Mucosa of gallbladder (tissue), 1 donor: ENCODE data around the gene RTP1. TPM values are rescaled to one million over a fixed set of nuclear protein-coding genes. Genes with fewer than 3 reads are reported as not detected.
"Not testable (repeated sequence)": the region's sequence is repeated elsewhere in the genome, so short reads cannot be mapped to it uniquely, and the experiment has no call there.

Source experiments
- DNase-seq: peaks from one replicate; pipeline ENCODE4 v3.0.0-alpha.2; 2020; ENCODE audit warnings: low spot score
- total RNA-seq: library from RNA; stranded (reverse); gene quantifications from one replicate; pipeline ENCODE4 v1.2.1, GENCODE V29; 2021
- donor health status: DM: no; HTN: no; CAD: no.

The RTP1 gene, protein sequence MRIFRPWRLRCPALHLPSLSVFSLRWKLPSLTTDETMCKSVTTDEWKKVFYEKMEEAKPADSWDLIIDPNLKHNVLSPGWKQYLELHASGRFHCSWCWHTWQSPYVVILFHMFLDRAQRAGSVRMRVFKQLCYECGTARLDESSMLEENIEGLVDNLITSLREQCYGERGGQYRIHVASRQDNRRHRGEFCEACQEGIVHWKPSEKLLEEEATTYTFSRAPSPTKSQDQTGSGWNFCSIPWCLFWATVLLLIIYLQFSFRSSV
- total RNA-seq, result not detected

DNA sequence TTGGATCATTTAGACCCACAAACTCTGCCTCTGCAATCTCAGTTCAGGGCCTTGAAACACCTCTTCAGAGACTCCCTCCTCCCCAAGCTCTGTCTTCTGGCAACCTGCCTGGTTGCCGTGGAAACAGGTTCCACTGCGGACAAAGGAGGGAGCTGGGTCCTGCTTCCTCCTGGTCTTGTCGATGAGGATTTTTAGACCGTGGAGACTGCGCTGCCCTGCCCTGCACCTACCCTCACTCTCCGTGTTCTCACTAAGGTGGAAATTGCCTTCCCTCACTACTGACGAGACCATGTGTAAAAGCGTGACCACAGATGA, at the start of gene RTP1:
Gene RTP1 (plus strand): TSS at position 152 of the 315 bp plus-strand sequence. CDS start 30 bp downstream, at position 182.
- no peak for DNase-seq

- no peak for DNase-seq
Observed at GRCh38 chr3:187150186-187150585, 47.1 kb upstream of the RTP1 start.

GRCh38 chr3:187150599-187150998, 46.7 kb upstream of the RTP1 start:
- DNase-seq, result peak; percentile 22

DNA sequence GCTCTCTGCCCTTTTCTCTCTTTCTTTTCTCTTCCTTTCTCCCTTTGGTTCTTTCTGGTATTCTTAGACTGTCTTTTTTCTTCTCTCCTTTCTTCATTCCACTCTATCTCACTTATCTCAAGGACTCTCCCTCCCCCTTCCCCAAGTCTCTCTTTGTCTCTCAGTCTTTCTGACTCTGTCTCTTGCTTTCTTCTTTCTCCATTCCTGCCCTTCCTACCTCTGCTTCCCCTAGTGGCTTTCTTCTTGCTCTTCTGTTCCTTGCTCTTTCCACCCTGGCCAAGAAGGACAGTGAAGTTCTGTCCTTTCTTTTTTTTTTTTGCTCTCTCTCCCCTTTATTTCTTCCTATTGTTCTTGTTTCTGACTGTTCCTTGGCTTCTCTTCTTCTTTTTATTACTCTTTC, 35.7 kb upstream of the RTP1 start:
- DNase-seq, result no peak

DNA sequence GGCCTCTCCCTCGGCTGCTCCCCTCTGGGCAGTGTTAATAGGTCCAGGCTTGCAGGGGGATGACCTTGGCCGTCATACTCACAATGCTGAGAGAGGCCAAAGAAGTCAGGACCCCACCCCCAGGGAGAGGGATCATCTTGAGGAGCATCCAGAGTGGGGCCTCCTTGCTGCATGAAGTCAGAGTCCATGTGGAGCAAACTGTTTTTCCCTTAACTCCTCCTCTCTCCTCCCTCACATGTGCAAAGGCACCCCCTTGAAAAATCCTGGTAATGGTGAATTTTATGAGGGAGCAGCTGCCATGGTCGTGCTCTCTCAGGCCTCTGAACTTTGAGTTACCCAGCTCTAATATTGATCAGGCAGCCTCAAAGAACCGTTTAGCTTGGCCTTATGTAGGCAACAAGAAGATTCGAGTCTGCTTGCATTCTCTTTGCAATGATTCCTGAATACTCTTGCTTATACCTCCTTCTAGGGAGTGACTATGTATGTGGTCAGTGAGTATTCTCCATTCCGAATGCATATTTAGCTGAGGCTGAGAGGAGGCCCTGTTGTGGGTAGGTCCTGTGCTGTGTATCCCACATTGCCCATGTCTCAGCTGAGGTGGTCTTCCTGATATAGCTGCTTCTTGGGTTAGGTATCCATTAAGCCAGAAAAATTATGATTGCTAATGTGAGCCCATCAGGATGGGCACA, 34.9 kb upstream of the RTP1 start:
- DNase-seq, result no peak

DNA sequence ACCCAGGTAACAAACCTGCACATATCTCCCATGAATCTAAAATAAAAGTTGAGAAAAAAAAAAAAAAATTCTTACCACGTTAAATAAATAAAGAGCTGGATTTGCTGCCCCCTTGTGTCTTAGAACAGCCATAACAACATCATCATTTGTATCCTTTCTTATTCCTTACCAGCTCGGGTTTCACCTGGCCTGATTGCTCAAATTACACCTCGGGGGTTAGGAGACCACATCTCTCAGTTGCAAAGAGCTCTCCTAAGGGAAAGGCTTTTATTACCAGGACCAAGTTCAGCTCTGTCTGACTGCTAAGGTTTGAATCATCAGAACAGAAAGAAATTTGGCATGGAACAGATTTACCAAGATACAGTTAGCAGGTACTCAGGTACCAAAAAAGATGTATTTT, 32.1 kb upstream of the RTP1 start:
- DNase-seq, result peak; percentile 52

GRCh38 chr3:187166750-187167149, 30.5 kb upstream of the RTP1 start:
- DNase-seq, result no peak

- no peak for DNase-seq
Observed at GRCh38 chr3:187167777-187168176, 29.5 kb upstream of the RTP1 start.

GRCh38 chr3:187169231-187169960, 27.9 kb upstream of the RTP1 start:
- DNase-seq, result no peak

- DNase-seq, result not testable (repeated sequence)
Observed at GRCh38 chr3:187170911-187171310, 26.4 kb upstream of the RTP1 start.

- no peak for DNase-seq
Observed at GRCh38 chr3:187172929-187173328, 24.4 kb upstream of the RTP1 start.

GRCh38 chr3:187181454-187182170, 15.7 kb upstream of the RTP1 start:
- no peak for DNase-seq

DNA sequence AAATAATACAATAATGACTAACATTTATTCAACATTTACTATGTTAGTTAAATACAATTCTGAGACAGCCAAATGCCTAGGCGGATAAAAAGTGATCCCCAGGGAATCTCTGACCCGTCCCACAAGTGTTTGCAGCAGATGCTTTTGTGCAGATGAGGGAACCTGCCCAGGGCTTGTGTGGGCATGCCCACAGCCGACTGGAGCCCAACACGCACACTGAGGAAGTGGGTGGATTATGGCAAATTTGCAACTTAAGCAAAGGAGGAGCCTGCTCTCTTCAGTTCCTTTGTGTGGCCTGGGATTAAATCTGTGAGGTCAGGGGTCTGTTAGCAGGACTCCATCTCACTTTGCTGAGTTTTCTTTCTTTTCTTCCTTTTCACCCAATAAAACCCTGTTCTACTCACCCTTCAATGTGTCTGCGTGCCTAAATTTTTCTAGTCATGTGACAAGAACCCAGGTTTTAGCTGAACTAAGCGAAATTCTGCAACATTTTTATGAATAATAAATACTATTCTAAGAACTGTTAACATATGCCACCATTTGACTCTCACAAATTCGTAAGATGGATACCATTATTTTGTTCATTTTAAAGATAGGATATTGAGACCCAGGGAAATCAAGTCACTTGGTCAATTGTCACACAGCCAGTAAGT, 13.9 kb upstream of the RTP1 start:
- DNase-seq, result no peak

- no peak for DNase-seq
Observed at GRCh38 chr3:187183903-187184302, 13.4 kb upstream of the RTP1 start.

- DNase-seq, result no peak
Observed at GRCh38 chr3:187185759-187186158, 11.5 kb upstream of the RTP1 start.

DNA sequence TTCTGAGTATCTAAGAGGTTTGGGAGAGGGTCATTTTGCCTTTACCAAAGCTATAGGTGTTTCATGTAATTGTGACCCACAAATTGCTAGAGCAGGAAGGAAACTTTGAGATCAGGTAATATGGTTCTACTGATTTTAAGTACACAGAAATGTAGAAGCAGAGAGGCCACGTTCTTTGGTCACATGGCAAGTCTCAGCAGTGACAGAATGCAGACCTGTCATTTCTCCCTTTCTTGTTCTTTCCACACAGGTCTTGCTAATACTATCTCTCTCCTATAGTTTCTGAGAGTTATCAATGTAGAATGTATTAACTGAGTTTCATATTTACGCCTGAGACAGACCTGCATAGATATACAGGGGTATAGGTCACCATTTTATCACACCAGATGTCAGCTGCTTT, 10.9 kb upstream of the RTP1 start:
- no peak for DNase-seq

GRCh38 chr3:187186801-187187421, 10.4 kb upstream of the RTP1 start:
- peak; percentile 69 for DNase-seq

DNA sequence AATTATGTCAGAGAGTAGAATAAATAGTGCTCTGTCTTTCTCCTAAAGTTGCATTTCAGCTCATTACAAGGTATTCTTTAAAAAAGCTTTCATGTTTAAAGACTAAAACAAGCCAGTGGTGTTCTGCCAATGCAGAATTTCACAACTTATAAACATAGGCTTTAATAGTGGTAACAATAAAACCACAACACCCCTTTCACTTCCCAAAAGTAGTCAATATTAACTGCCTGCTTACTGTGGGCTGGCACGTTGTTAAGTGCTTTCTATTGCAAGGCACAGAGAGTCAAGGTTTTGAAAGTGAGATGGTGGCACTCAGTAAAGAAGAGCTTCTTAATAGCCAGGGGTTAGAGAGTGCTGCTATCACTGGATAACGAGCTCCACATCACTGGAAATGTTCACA, 8.4 kb upstream of the RTP1 start:
- no peak for DNase-seq

- no peak for DNase-seq
Observed at GRCh38 chr3:187191271-187191670, 6.0 kb upstream of the RTP1 start.

- no peak for DNase-seq
Observed at GRCh38 chr3:187193181-187193580, 4.1 kb upstream of the RTP1 start.

DNA sequence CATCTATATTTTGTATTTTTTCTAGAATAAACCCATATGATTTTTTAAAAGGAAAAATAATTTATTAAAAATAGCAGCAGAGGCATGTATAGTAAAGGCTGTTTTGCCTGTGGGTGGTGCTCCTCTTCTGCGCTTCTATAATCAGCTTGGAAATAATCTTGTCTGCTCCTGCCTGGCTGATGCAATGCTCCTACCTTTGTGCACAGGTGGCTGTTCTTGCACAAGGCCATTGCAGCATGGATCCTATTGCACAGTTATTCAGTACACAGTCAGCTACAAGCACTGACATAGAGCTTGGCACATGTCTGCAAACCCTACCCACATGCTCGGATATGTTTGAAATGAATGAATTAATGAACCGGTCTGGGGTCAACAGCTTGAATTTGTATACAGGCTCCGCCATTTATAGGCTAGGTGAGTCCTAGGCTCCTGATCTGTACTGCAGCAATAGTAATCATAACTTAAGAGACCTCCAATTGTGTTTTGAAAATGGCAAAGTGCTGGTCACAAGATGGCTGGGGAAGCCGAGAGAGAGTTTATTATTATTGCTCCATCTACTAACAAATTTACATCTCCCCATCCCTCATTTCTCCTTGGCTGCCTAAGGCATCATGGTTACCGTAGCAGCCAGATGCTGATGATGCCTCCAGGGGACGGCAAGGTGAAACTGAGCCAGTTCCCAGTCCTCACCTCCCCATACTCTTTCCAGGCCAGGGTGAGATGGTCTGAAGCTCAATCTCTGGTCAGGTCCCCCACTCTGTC, 532 bp upstream of the RTP1 start:
- no peak for DNase-seq
